HepG2 (cell line): ENCODE results near the gene ACOT2. TPM values are rescaled to one million over a fixed set of nuclear protein-coding genes. Genes with fewer than 3 reads are reported as not detected.

ENCODE experiments used
- ATAC-seq: fragments of 200-7000 bp; cut with Tn5 transposase; 3 replicates; pipeline ENCODE4 v1.9.1; 2020; ENCODE audit warnings: mild to moderate bottlenecking, moderate library complexity
- BruUV-seq: library from RNA; stranded (reverse); fragments of 400-500 nt; replicated peaks from 2 replicates; lab custom pipeline; 2021; lab: Mats Ljungman, UMichigan
- CTCF ChIA-PET: fragments of 300-600 bp; formaldehyde crosslinking; extraction: SDS; loops from one replicate; lab custom pipeline; 2021; ENCODE audit warnings: low total read pairs, inconsistent platforms, low intra/inter-chr PET ratio; lab: Yijun Ruan, JAX
- POLR2A ChIA-PET: fragments of 350-600 bp; sonication (Branson Sonifier 250); formaldehyde crosslinking; loops from one replicate; lab custom pipeline; 2020; ENCODE audit warnings: antibody characterized with exemption, inconsistent platforms; lab: Yijun Ruan, JAX
- DNase-seq: peaks from one replicate; pipeline ENCODE4 v3.0.0-alpha.2; 2015; ENCODE audit warnings: low spot score
- FAIRE-seq: peaks from 3 replicates; lab custom pipeline; 2011; peaks lifted over from hg19 to GRCh38; lab: Jason Lieb, UNC
- H2AFZ ChIP-seq: one replicate; pipeline ENCODE4 v1.6.1; 2011; ENCODE audit warnings: low read length, inconsistent platforms
- H3K27ac ChIP-seq: fragments of 300-600 bp; 3 replicates; pipeline ENCODE4 v1.8.0; 2011; ENCODE audit warnings: mixed run types, mild to moderate bottlenecking, mixed read lengths, low read length, inconsistent platforms; ENCODE audit not compliant: insufficient read depth; ENCODE audit errors: extremely low read length
- H3K27me3 ChIP-seq, 2 experiments: fragments of 200-600 bp in 1 of 2; 2 replicates in 1 of 2; 3 replicates in 1 of 2; pipeline versions ENCODE4 v1.6.0 to v1.8.0; 2011; ENCODE audit warnings: low read length in 2 of 2, mild to moderate bottlenecking in 2 of 2, moderate library complexity in 2 of 2, inconsistent platforms in 1 of 2; ENCODE audit not compliant: insufficient read depth in 2 of 2, control insufficient read depth in 1 of 2
- H3K36me3 ChIP-seq, 2 experiments: fragments of 200-600 bp in 1 of 2; replicated peaks in 1 of 2; 2 replicates in 1 of 2; 3 replicates in 1 of 2; pipeline versions ENCODE4 v1.5.1 to v1.8.0; 2011; ENCODE audit warnings: low read length in 2 of 2, inconsistent platforms in 1 of 2; ENCODE audit not compliant: insufficient read depth in 2 of 2, control insufficient read depth in 1 of 2
- H3K4me1 ChIP-seq: 2 replicates; pipeline ENCODE4 v1.5.1; 2012; ENCODE audit warnings: low read length, inconsistent platforms; ENCODE audit not compliant: insufficient read depth
- H3K4me2 ChIP-seq: 2 replicates; pipeline ENCODE4 v1.6.0; 2011; ENCODE audit warnings: low read depth, low read length, inconsistent platforms
- H3K4me3 ChIP-seq, 3 experiments: fragments of 200-600 bp in 1 of 3; sonication (generic), shearing (Covaris generic) in 1 of 3; replicated peaks in 1 of 3; 2 replicates each; pipeline ENCODE4 v1.5.1; 2011 to 2016; ENCODE audit warnings: low read length in 3 of 3, inconsistent platforms in 2 of 3, low read depth in 2 of 3, mild to moderate bottlenecking in 2 of 3, control low read depth in 1 of 3, mixed read lengths in 1 of 3; ENCODE audit not compliant: insufficient read depth in 1 of 3
- H3K79me2 ChIP-seq: one replicate; pipeline ENCODE4 v1.6.1; 2011; ENCODE audit warnings: low read length, inconsistent platforms; ENCODE audit not compliant: insufficient read depth
- H3K9ac ChIP-seq: 2 replicates; pipeline ENCODE4 v1.6.0; 2011; ENCODE audit warnings: mild to moderate bottlenecking, low read depth, low read length, inconsistent platforms; ENCODE audit not compliant: insufficient read depth
- H3K9me3 ChIP-seq: 2 replicates; pipeline ENCODE4 v1.5.1; 2012; ENCODE audit warnings: mild to moderate bottlenecking, low read length
- H4K20me1 ChIP-seq: 2 replicates; pipeline ENCODE4 v1.6.0; 2011; ENCODE audit warnings: inconsistent platforms, mild to moderate bottlenecking, low read length, moderate library complexity; ENCODE audit not compliant: insufficient read depth
- ARID2 ChIP-seq: sonication (generic); formaldehyde crosslinking; IDR thresholded peaks from 2 replicates; pipeline ENCODE4 v1.8.1; 2022; ENCODE audit warnings: mild to moderate bottlenecking, missing genetic modification reagents, borderline replicate concordance
- ATAD3A ChIP-seq: sonication (generic); formaldehyde crosslinking; IDR thresholded peaks from 2 replicates; pipeline ENCODE4 v1.4.0; 2020; ENCODE audit warnings: missing genetic modification reagents
- FOXO1 ChIP-seq: sonication (generic); formaldehyde crosslinking; IDR thresholded peaks from 2 replicates; pipeline ENCODE4 v1.4.0; 2020; ENCODE audit warnings: missing genetic modification reagents
- HDAC2 ChIP-seq: sonication (generic); formaldehyde crosslinking; IDR thresholded peaks from 2 replicates; pipeline ENCODE4 v1.4.0; 2020; ENCODE audit warnings: missing genetic modification reagents
- MED1 ChIP-seq: sonication (generic); formaldehyde crosslinking; IDR thresholded peaks from 2 replicates; pipeline ENCODE4 v1.4.0; 2020; ENCODE audit warnings: missing genetic modification reagents
- MIER2 ChIP-seq: IDR thresholded peaks from 2 replicates; pipeline ENCODE4 v1.6.1; 2016; ENCODE audit warnings: missing biosample characterization, missing genetic modification reagents
- SMYD3 ChIP-seq: sonication (generic); formaldehyde crosslinking; IDR thresholded peaks from 2 replicates; pipeline ENCODE4 v1.8.1; 2023; ENCODE audit warnings: mild to moderate bottlenecking, missing genetic modification reagents
- SOX5 ChIP-seq: IDR thresholded peaks from 2 replicates; pipeline ENCODE4 v1.6.1; 2016; ENCODE audit warnings: borderline replicate concordance
- STAT5B ChIP-seq: sonication (generic); formaldehyde crosslinking; IDR thresholded peaks from 2 replicates; pipeline ENCODE4 v1.4.0; 2020; ENCODE audit warnings: missing genetic modification reagents
- ZBTB1 ChIP-seq: sonication (generic); formaldehyde crosslinking; IDR thresholded peaks from 2 replicates; pipeline ENCODE4 v1.4.0; 2020; ENCODE audit warnings: missing genetic modification reagents, borderline replicate concordance
- ZFP62 ChIP-seq: sonication (generic); formaldehyde crosslinking; IDR thresholded peaks from 2 replicates; pipeline ENCODE4 v1.4.0; 2020; ENCODE audit warnings: missing genetic modification reagents
- ZNF207 ChIP-seq: fragments of 450-650 bp; IDR thresholded peaks from 2 replicates; pipeline ENCODE4 v1.6.1; 2016; ENCODE audit warnings: antibody characterized with exemption, borderline replicate concordance
- ZNF256 ChIP-seq: sonication (generic); formaldehyde crosslinking; conservative IDR thresholded peaks from 2 replicates; pipeline ENCODE4 v1.4.0; 2020; ENCODE audit warnings: missing genetic modification reagents
- ZNF282 ChIP-seq: fragments of 450-650 bp; IDR thresholded peaks from 2 replicates; pipeline ENCODE4 v1.6.1; 2018; ENCODE audit not compliant: partially characterized antibody
- ZNF3 ChIP-seq: IDR thresholded peaks from 2 replicates; pipeline ENCODE4 v1.7.0; 2017; ENCODE audit warnings: inconsistent platforms
- ZNF749 ChIP-seq: sonication (generic); formaldehyde crosslinking; IDR thresholded peaks from 2 replicates; pipeline ENCODE4 v1.8.0; 2022; ENCODE audit warnings: mild to moderate bottlenecking, missing genetic modification reagents, moderate library complexity, borderline replicate concordance
- ZNF776 ChIP-seq: sonication (generic); formaldehyde crosslinking; IDR thresholded peaks from 2 replicates; pipeline ENCODE4 v1.4.0; 2020; ENCODE audit warnings: mild to moderate bottlenecking, missing genetic modification reagents
- ZNF891 ChIP-seq: sonication (generic); formaldehyde crosslinking; IDR thresholded peaks from 2 replicates; pipeline ENCODE4 v1.5.0; 2020; ENCODE audit warnings: mild to moderate bottlenecking, missing genetic modification reagents
- WGBS: methylation state at CpG from one replicate; pipeline ENCODE4 v1.1.6; 2017; ENCODE audit warnings: low lambda C conversion rate; 5-methylcytosine and 5-hydroxymethylcytosine counted together
- in situ Hi-C: cut with HindIII; loops from 2 replicates; pipeline ENCODE4 v1.10.0; 2017; ENCODE audit warnings: low pct_unique_long_range_greater_than_20kb; ENCODE audit not compliant: extremely low pct_ligation_motif_present
- intact Hi-C: fragments of 100-400 bp; cut with micrococcal nuclease; formaldehyde crosslinking; loops from one replicate; pipeline ENCODE4 v1.10.0; 2022; ENCODE audit not compliant: unreplicated experiment
- polyA plus RNA-seq, 8 experiments: library from polyadenylated mRNA; depleted of rRNA in 3 of 8; stranded (reverse) in 7 of 8; unstranded in 1 of 8; fragments of >200 nt; fragmentation: Illumina TruSeq in 4 of 8; extraction: Trizol in 4 of 8; gene quantifications; 2 replicates each; pipeline versions ENCODE4 v1.2.1 to v1.2.3, GENCODE V29; 2011 to 2016; ENCODE audit warnings: low read depth in 4 of 8, missing spikeins in 1 of 8, mixed read lengths in 1 of 8; ENCODE audit not compliant: insufficient read depth in 1 of 8
- total RNA-seq, 5 experiments: library from RNA; depleted of rRNA; stranded (reverse); fragments of >200 nt; fragmentation: Illumina TruSeq; extraction: Trizol; gene quantifications; 2 replicates each; pipeline ENCODE4 v1.2.3, GENCODE V29; 2016; ENCODE audit warnings: low read depth in 1 of 5
- TF ChIP-seq, protein P1 (sequence below): sonication (generic); formaldehyde crosslinking; IDR thresholded peaks from 2 replicates; pipeline ENCODE4 v1.5.0; 2020; ENCODE audit warnings: missing genetic modification reagents
- TF ChIP-seq, protein P2 (sequence below), 2 experiments: sonication (generic) in 1 of 2; formaldehyde crosslinking in 1 of 2; IDR thresholded peaks; 2 replicates each; pipeline versions ENCODE4 v1.4.0 to v1.6.1; 2018 to 2020; ENCODE audit warnings: missing genetic modification reagents in 2 of 2, borderline replicate concordance in 1 of 2, low read depth in 1 of 2, mild to moderate bottlenecking in 1 of 2, missing biosample characterization in 1 of 2
- TF ChIP-seq, protein P3 (sequence below): sonication (generic); formaldehyde crosslinking; IDR thresholded peaks from 2 replicates; pipeline ENCODE4 v1.8.1; 2022; ENCODE audit warnings: low read depth, mild to moderate bottlenecking, missing genetic modification reagents

ACOT2 gene
- total and polyA plus RNA-seq, 2 of the 13 experiments (the other 11 are each of a cell fraction or from before 2014, with no cell fraction given): 60.0 to 110 TPM

DNA sequence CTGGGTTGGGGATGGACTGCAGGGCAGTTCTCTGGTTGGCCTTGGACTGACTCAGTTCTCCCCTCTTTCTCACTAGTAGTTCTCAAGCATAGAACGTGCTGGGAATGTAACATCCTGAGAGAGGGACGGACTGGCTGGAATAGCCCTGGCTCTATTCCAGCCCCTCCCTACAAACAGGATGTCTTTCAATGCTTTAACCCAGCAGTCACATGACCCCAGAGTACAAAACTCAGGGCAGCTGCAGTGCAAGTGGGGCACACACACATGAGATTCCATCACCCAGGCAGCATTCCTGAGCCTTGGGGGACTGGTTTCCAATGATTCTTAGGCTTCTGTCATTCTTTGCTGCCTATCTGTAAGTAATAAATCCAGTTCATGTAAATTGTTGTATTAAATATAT lies 41.7 kb downstream of the ACOT2 start:
- H3K9ac ChIP-seq: no peak overlapping the region
- CTCF ChIA-PET: no interaction called here
- in situ Hi-C loops: no loop called here
- H3K27me3 ChIP-seq: no peaks in the 10 kb centered on the region
- no peak overlapping the region for H3K4me3 ChIP-seq
- BruUV-seq: no TSS peak
- FAIRE-seq (peak; percentile 66), ATAC-seq (peak; percentile 60), DNase-seq (peak; percentile 90)
- peak overlapping the region; percentile 34 for H3K27ac ChIP-seq
- H2AFZ ChIP-seq: no peak overlapping the region
- intact Hi-C loops: no loop called here
- no peaks in the 10 kb centered on the region for H4K20me1 ChIP-seq
- POLR2A ChIA-PET: interaction anchor here (1.0 kb wide), 1 partner anchor 41 kb away, joined by 5 read pairs; the partner anchor contains the start of gene ACOT2
- WGBS: 0% methylated on average over 2 of the region's 2 CpGs
- H3K4me2 ChIP-seq: peak overlapping the region; percentile 74
- no peaks in the 10 kb centered on the region for H3K36me3 ChIP-seq
- no peaks in the 10 kb centered on the region for H3K79me2 ChIP-seq
- H3K9me3 ChIP-seq: no peaks in the 10 kb centered on the region
- peaks cover 47% of the 10 kb centered on the region for H3K4me1 ChIP-seq
- TF ChIP-seq ZNF749 (CRISPR knock-in tag) (no peak), ARID2 (CRISPR knock-in tag) (no peak), ZNF776 (CRISPR knock-in tag) (no peak), ZNF3 (CRISPR knock-in tag) (no peak), MIER2 (no peak), SMYD3 (CRISPR knock-in tag) (no peak), STAT5B (CRISPR knock-in tag) (no peak), ZNF256 (CRISPR knock-in tag) (no peak), ZFP62 (CRISPR knock-in tag) (no peak), HDAC2 (CRISPR knock-in tag) (peak; percentile 64; the same call in 1 of the 2 replicates), SOX5 (peak; percentile 66; the same call in 1 of the 2 replicates), MED1 (CRISPR knock-in tag) (peak; percentile 50), ZNF891 (CRISPR knock-in tag) (no peak), ZNF207 (no peak), ZNF282 (no peak), ATAD3A (CRISPR knock-in tag) (no peak), FOXO1 (CRISPR knock-in tag) (0 out of 2 replicates have a peak, but pooled peaks have one; percentile 23), ZBTB1 (CRISPR knock-in tag) (no peak)
- TF ChIP-seq, protein P1, sequence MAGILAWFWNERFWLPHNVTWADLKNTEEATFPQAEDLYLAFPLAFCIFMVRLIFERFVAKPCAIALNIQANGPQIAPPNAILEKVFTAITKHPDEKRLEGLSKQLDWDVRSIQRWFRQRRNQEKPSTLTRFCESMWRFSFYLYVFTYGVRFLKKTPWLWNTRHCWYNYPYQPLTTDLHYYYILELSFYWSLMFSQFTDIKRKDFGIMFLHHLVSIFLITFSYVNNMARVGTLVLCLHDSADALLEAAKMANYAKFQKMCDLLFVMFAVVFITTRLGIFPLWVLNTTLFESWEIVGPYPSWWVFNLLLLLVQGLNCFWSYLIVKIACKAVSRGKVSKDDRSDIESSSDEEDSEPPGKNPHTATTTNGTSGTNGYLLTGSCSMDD (CRISPR knock-in tag): no peak
- TF ChIP-seq, protein P2, sequence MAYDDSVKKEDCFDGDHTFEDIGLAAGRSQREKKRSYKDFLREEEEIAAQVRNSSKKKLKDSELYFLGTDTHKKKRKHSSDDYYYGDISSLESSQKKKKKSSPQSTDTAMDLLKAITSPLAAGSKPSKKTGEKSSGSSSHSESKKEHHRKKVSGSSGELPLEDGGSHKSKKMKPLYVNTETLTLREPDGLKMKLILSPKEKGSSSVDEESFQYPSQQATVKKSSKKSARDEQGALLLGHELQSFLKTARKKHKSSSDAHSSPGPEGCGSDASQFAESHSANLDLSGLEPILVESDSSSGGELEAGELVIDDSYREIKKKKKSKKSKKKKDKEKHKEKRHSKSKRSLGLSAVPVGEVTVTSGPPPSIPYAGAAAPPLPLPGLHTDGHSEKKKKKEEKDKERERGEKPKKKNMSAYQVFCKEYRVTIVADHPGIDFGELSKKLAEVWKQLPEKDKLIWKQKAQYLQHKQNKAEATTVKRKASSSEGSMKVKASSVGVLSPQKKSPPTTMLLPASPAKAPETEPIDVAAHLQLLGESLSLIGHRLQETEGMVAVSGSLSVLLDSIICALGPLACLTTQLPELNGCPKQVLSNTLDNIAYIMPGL (CRISPR knock-in tag; IDR thresholded peaks at IDR 0.05; ENCODE audit: borderline replicate concordance in 1 of 2, low read depth in 1 of 2): peak in 1 of 2 experiments; percentile 26; a peak in 1 of 4 replicates
- TF ChIP-seq, protein P3, sequence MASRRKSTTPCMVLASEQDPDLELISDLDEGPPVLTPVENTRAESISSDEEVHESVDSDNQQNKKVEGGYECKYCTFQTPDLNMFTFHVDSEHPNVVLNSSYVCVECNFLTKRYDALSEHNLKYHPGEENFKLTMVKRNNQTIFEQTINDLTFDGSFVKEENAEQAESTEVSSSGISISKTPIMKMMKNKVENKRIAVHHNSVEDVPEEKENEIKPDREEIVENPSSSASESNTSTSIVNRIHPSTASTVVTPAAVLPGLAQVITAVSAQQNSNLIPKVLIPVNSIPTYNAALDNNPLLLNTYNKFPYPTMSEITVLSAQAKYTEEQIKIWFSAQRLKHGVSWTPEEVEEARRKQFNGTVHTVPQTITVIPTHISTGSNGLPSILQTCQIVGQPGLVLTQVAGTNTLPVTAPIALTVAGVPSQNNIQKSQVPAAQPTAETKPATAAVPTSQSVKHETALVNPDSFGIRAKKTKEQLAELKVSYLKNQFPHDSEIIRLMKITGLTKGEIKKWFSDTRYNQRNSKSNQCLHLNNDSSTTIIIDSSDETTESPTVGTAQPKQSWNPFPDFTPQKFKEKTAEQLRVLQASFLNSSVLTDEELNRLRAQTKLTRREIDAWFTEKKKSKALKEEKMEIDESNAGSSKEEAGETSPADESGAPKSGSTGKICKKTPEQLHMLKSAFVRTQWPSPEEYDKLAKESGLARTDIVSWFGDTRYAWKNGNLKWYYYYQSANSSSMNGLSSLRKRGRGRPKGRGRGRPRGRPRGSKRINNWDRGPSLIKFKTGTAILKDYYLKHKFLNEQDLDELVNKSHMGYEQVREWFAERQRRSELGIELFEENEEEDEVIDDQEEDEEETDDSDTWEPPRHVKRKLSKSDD (CRISPR knock-in tag): no peak
